Liver (tissue), 3 donors: ENCODE results near the gene ITGBL1.

Source experiments
- ATF3 ChIP-seq: IDR thresholded peaks from 2 replicates; pipeline ENCODE4 v1.6.1; 2016; ENCODE audit warnings: antibody characterized with exemption
- CTCF ChIP-seq: fragments of 150-350 bp; IDR thresholded peaks from 2 replicates; pipeline ENCODE4 v1.5.1; 2017; ENCODE audit warnings: improper control_type of control experiment, low read depth, low read length; ENCODE audit not compliant: missing input control
- EGR1 ChIP-seq, 2 donors: IDR thresholded peaks; 2 replicates each; pipeline ENCODE4 v1.6.1; 2016 to 2018; ENCODE audit warnings: antibody characterized with exemption in 2 of 2, low read depth in 2 of 2
- FOXA1 ChIP-seq: IDR thresholded peaks from 2 replicates; pipeline ENCODE4 v1.6.1; 2016; ENCODE audit warnings: antibody characterized with exemption
- HNF4A ChIP-seq, 2 donors: conservative IDR thresholded peaks; 2 replicates each; pipeline ENCODE4 v1.6.1; 2016; ENCODE audit warnings: antibody characterized with exemption in 2 of 2, mild to moderate bottlenecking in 2 of 2
- HNF4G ChIP-seq: IDR thresholded peaks from 2 replicates; pipeline ENCODE4 v1.6.1; 2016; ENCODE audit warnings: antibody characterized with exemption
- JUND ChIP-seq, 2 donors: IDR thresholded peaks; 2 replicates each; pipeline ENCODE4 v1.6.1; 2016; ENCODE audit warnings: antibody characterized with exemption in 2 of 2
- MAX ChIP-seq: IDR thresholded peaks from 2 replicates; pipeline ENCODE4 v1.6.1; 2016; ENCODE audit warnings: antibody characterized with exemption
- RAD21 ChIP-seq, 2 donors: IDR thresholded peaks; 2 replicates each; pipeline ENCODE4 v1.6.1; 2016; ENCODE audit warnings: antibody characterized with exemption in 2 of 2, mild to moderate bottlenecking in 2 of 2
- REST ChIP-seq: IDR thresholded peaks from 2 replicates; pipeline ENCODE4 v1.6.1; 2016; ENCODE audit warnings: antibody characterized with exemption, mild to moderate bottlenecking
- RXRA ChIP-seq, 2 donors: IDR thresholded peaks; 2 replicates each; pipeline ENCODE4 v1.6.1; 2017 to 2018; ENCODE audit warnings: antibody characterized with exemption in 2 of 2, mild to moderate bottlenecking in 1 of 2
- SP1 ChIP-seq: IDR thresholded peaks from 2 replicates; pipeline ENCODE4 v1.6.1; 2018; ENCODE audit warnings: antibody characterized with exemption, mild to moderate bottlenecking
- ZBTB33 ChIP-seq: IDR thresholded peaks from 2 replicates; pipeline ENCODE4 v1.6.1; 2016; ENCODE audit warnings: antibody characterized with exemption
- donor health status: healthy.
- donor health status: healthy.

- TF ChIP-seq JUND (IDR thresholded peaks at IDR 0.05) (no peak), CTCF (no peak), ATF3 (no peak), HNF4A (conservative IDR thresholded peaks at IDR 0.05) (no peak), FOXA1 (no peak), REST (no peak), RAD21 (IDR thresholded peaks at IDR 0.05) (no peak), HNF4G (no peak), ZBTB33 (no peak), SP1 (no peak), EGR1 (IDR thresholded peaks at IDR 0.05; ENCODE audit: low read depth in 2 of 2) (no peak), RXRA (IDR thresholded peaks at IDR 0.05) (no peak), MAX (no peak)
Observed at GRCh38 chr13:101730420-101731000, 278.0 kb downstream of the ITGBL1 start.
